Stimulated activated CD8-positive, alpha-beta memory T cell treated with anti-CD3 and anti-CD28 coated beads, Interleukin-12 subunit alpha, Interleukin-12 subunit beta, amount 100 ng/mL, for 4 hours (primary cell): Measurements from ENCODE around the gene RPL38.

Experiments used
- DNase-seq: peaks from one replicate; pipeline ENCODE4 v3.0.0-alpha.2; 2020; ENCODE audit warnings: low read depth

RPL38 gene

GRCh38 chr17:74245871-74246270 is 42.4 kb downstream of the RPL38 start:
- DNase-seq: no peak

- DNase-seq: no peak
Observed at GRCh38 chr17:74249590-74250270, 46.3 kb downstream of the RPL38 start.

GRCh38 chr17:74250324-74250995 is 47.0 kb downstream of the RPL38 start:
- DNase-seq: no peak

- DNase-seq: no peak
Observed at GRCh38 chr17:74251051-74251450, 47.6 kb downstream of the RPL38 start.

GRCh38 chr17:74251569-74251968 is 48.1 kb downstream of the RPL38 start:
- no peak for DNase-seq

- no peak for DNase-seq
Observed at GRCh38 chr17:74252211-74252610, 48.7 kb downstream of the RPL38 start.

GRCh38 chr17:74253036-74253435 is 49.6 kb downstream of the RPL38 start:
- no peak for DNase-seq

- DNase-seq: no peak
Observed at GRCh38 chr17:74257311-74257710, 53.8 kb downstream of the RPL38 start.

GRCh38 chr17:74259667-74260524 is 56.4 kb downstream of the RPL38 start:
- DNase-seq: no peak
